Activated CD4-positive, alpha-beta T cell treated with anti-CD3 and anti-CD28 coated beads, Interleukin-2, amount 10 ng/mL, durations not matched to agents 7 days and 5 days (primary cell): ENCODE results near the gene MSN. TPM values are rescaled to one million over a fixed set of nuclear protein-coding genes. Genes with fewer than 3 reads are reported as not detected.
A peak's percentile ranks its signal among the peaks of the same experiment; 100 is the strongest.

Source experiments
- CTCF ChIA-PET: fragments of 350-600 bp; sonication (Branson Sonifier 250); formaldehyde crosslinking; loops from one replicate; lab custom pipeline; 2021; ENCODE audit warnings: antibody characterized with exemption; lab: Charles Lee
- POLR2A ChIA-PET: fragments of 350-600 bp; sonication (Branson Sonifier 250); formaldehyde crosslinking; loops from one replicate; lab custom pipeline; 2021; ENCODE audit warnings: antibody characterized with exemption; lab: Charles Lee
- DNase-seq: peaks from one replicate; pipeline ENCODE4 v3.0.0-alpha.2; 2020
- H3K27ac Mint-ChIP-seq: one replicate; pipeline ENCODE4 v1.8.0; 2021; ENCODE audit warnings: mild to moderate bottlenecking, moderate library complexity, mixed read lengths
- H3K27me3 Mint-ChIP-seq: one replicate; pipeline ENCODE4 v1.8.0; 2021; ENCODE audit warnings: mixed read lengths
- H3K36me3 Mint-ChIP-seq: one replicate; pipeline ENCODE4 v1.8.0; 2021; ENCODE audit warnings: low read depth, mixed read lengths
- H3K4me1 Mint-ChIP-seq: one replicate; pipeline ENCODE4 v1.8.0; 2021; ENCODE audit warnings: mixed read lengths
- H3K4me3 Mint-ChIP-seq: one replicate; pipeline ENCODE4 v1.8.0; 2021; ENCODE audit warnings: mild to moderate bottlenecking, moderate library complexity, mixed read lengths
- H3K9me3 Mint-ChIP-seq: one replicate; pipeline ENCODE4 v1.8.0; 2021; ENCODE audit warnings: mixed read lengths
- total RNA-seq, 2 experiments: library from RNA; stranded (reverse); gene quantifications; one replicate each; pipeline ENCODE4 v1.2.3, GENCODE V29; 2021

The MSN gene
- total RNA-seq, 2 experiments from 2014 or later: 617 to 728 TPM

GRCh38 chrX:65697915-65698796 lies 30.7 kb downstream of the MSN start:
- POLR2A ChIA-PET: interaction anchor here (0.7 kb wide), 1 partner anchor 134 kb away, joined by 3 read pairs; no protein-coding TSS in a partner anchor
- no peaks in the 10 kb centered on the region for H3K9me3 Mint-ChIP-seq
- DNase-seq: peak; percentile 79
- H3K36me3 Mint-ChIP-seq: peaks cover 66% of the 10 kb centered on the region
- H3K27me3 Mint-ChIP-seq: no peaks in the 10 kb centered on the region
- H3K27ac Mint-ChIP-seq: peak overlapping the region; percentile 90
- CTCF ChIA-PET: interaction anchor here (1.1 to 3.5 kb wide), 14 partner anchors 9 to 115 kb away, joined by 3 to 18 read pairs (median 4); no protein-coding TSS in a partner anchor
- peaks cover 87% of the 10 kb centered on the region for H3K4me1 Mint-ChIP-seq
- peak overlapping the region; percentile 73 for H3K4me3 Mint-ChIP-seq

GRCh38 chrX:65702956-65703355 lies 35.5 kb downstream of the MSN start:
- H3K4me3 Mint-ChIP-seq: no peak overlapping the region
- ChIA-PET CTCF (interaction anchor here (1.8 to 2.6 kb wide), 2 partner anchors 17 to 18 kb away, joined by 3 to 6 read pairs; no protein-coding TSS in a partner anchor), POLR2A (no interaction called here)
- H3K27me3 Mint-ChIP-seq: no peaks in the 10 kb centered on the region
- H3K36me3 Mint-ChIP-seq: peaks cover 65% of the 10 kb centered on the region
- peaks cover 84% of the 10 kb centered on the region for H3K4me1 Mint-ChIP-seq
- H3K9me3 Mint-ChIP-seq: no peaks in the 10 kb centered on the region
- DNase-seq: no peak
- peak overlapping the region; percentile 75 for H3K27ac Mint-ChIP-seq

GRCh38 chrX:65705439-65705838 lies 38.0 kb downstream of the MSN start:
- peaks cover 72% of the 10 kb centered on the region for H3K4me1 Mint-ChIP-seq
- H3K27ac Mint-ChIP-seq: peak overlapping the region; percentile 85
- H3K9me3 Mint-ChIP-seq: no peaks in the 10 kb centered on the region
- ChIA-PET CTCF (interaction anchor here (0.6 to 3.3 kb wide), 6 partner anchors 11 to 109 kb away, joined by 3 to 15 read pairs (median 6); no protein-coding TSS in a partner anchor), POLR2A (no interaction called here)
- H3K4me3 Mint-ChIP-seq: peak overlapping the region; percentile 46
- no peaks in the 10 kb centered on the region for H3K27me3 Mint-ChIP-seq
- DNase-seq: no peak
- peaks cover 65% of the 10 kb centered on the region for H3K36me3 Mint-ChIP-seq

GRCh38 chrX:65706041-65706828 lies 38.8 kb downstream of the MSN start:
- Mint-ChIP-seq H3K36me3 (peaks cover 58% of the 10 kb centered on the region), H3K9me3 (no peaks in the 10 kb centered on the region), H3K27me3 (no peaks in the 10 kb centered on the region), H3K4me1 (peaks cover 64% of the 10 kb centered on the region), H3K4me3 (no peak overlapping the region), H3K27ac (peak overlapping the region; percentile 85)
- no peak for DNase-seq
- ChIA-PET CTCF (interaction anchor here (0.8 to 3.3 kb wide), 9 partner anchors 8 to 110 kb away, joined by 3 to 15 read pairs (median 4); no protein-coding TSS in a partner anchor), POLR2A (no interaction called here)

GRCh38 chrX:65707151-65707550 lies 39.7 kb downstream of the MSN start:
- no peak for DNase-seq
- POLR2A ChIA-PET: no interaction called here
- peaks cover 62% of the 10 kb centered on the region for H3K4me1 Mint-ChIP-seq
- no peak overlapping the region for H3K4me3 Mint-ChIP-seq
- H3K27ac Mint-ChIP-seq: peak overlapping the region; percentile 77
- CTCF ChIA-PET: interaction anchor here (1.1 to 2.0 kb wide), 4 partner anchors 9 to 25 kb away, joined by 3 to 15 read pairs (median 6); no protein-coding TSS in a partner anchor
- H3K27me3 Mint-ChIP-seq: no peaks in the 10 kb centered on the region
- H3K9me3 Mint-ChIP-seq: no peaks in the 10 kb centered on the region
- H3K36me3 Mint-ChIP-seq: peaks cover 57% of the 10 kb centered on the region

GRCh38 chrX:65712005-65712806 lies 44.8 kb downstream of the MSN start:
- H3K27ac Mint-ChIP-seq: no peak overlapping the region
- peaks cover 54% of the 10 kb centered on the region for H3K4me1 Mint-ChIP-seq
- POLR2A ChIA-PET: no interaction called here
- peaks cover 50% of the 10 kb centered on the region for H3K36me3 Mint-ChIP-seq
- no peaks in the 10 kb centered on the region for H3K27me3 Mint-ChIP-seq
- DNase-seq: no peak
- H3K9me3 Mint-ChIP-seq: no peaks in the 10 kb centered on the region
- CTCF ChIA-PET: interaction anchor here (1.0 to 1.5 kb wide), 2 partner anchors 9 to 14 kb away, joined by 4 to 5 read pairs; no protein-coding TSS in a partner anchor
- H3K4me3 Mint-ChIP-seq: no peak overlapping the region

- CTCF ChIA-PET: interaction anchor here (0.6 kb wide), 1 partner anchor 24 kb away, joined by 3 read pairs; no protein-coding TSS in a partner anchor
- Mint-ChIP-seq H3K9me3 (no peaks in the 10 kb centered on the region), H3K4me1 (peaks cover 89% of the 10 kb centered on the region), H3K27ac (peak overlapping the region; percentile 25), H3K4me3 (no peak overlapping the region), H3K27me3 (no peaks in the 10 kb centered on the region), H3K36me3 (peaks cover 70% of the 10 kb centered on the region)
- DNase-seq: no peak
- POLR2A ChIA-PET: no interaction called here
These were observed 51.1 kb downstream of the MSN start for GRCh38 chrX:65718538-65718937.

GRCh38 chrX:65720381-65720964 lies 53.0 kb downstream of the MSN start:
- H3K27ac Mint-ChIP-seq: peak overlapping the region; percentile 74
- peaks cover 72% of the 10 kb centered on the region for H3K36me3 Mint-ChIP-seq
- CTCF ChIA-PET: interaction anchor here (0.7 to 4.1 kb wide), 6 partner anchors 10 to 124 kb away, joined by 3 to 15 read pairs (median 4); no protein-coding TSS in a partner anchor
- no peak overlapping the region for H3K4me3 Mint-ChIP-seq
- H3K4me1 Mint-ChIP-seq: peaks cover 92% of the 10 kb centered on the region
- no peaks in the 10 kb centered on the region for H3K9me3 Mint-ChIP-seq
- DNase-seq: no peak
- POLR2A ChIA-PET: no interaction called here
- H3K27me3 Mint-ChIP-seq: no peaks in the 10 kb centered on the region

- peak overlapping the region; percentile 86 for H3K27ac Mint-ChIP-seq
- DNase-seq: peak; percentile 43
- ChIA-PET POLR2A (interaction anchor here (0.7 kb wide), 1 partner anchor 56 kb away, joined by 6 read pairs; the partner anchor contains the start of gene MSN), CTCF (interaction anchor here (0.8 to 4.1 kb wide), 7 partner anchors 14 to 323 kb away, joined by 3 to 18 read pairs (median 5); no protein-coding TSS in a partner anchor)
- H3K4me1 Mint-ChIP-seq: peaks cover 90% of the 10 kb centered on the region
- H3K27me3 Mint-ChIP-seq: no peaks in the 10 kb centered on the region
- no peaks in the 10 kb centered on the region for H3K9me3 Mint-ChIP-seq
- H3K36me3 Mint-ChIP-seq: peaks cover 77% of the 10 kb centered on the region
- peak overlapping the region; percentile 47 for H3K4me3 Mint-ChIP-seq
These were observed 56.3 kb downstream of the MSN start for GRCh38 chrX:65723706-65724105.

- CTCF ChIA-PET: interaction anchor here (1.0 to 3.3 kb wide), 4 partner anchors 10 to 28 kb away, joined by 3 to 17 read pairs (median 4); no protein-coding TSS in a partner anchor
- Mint-ChIP-seq H3K4me1 (peaks cover 74% of the 10 kb centered on the region), H3K27ac (no peak overlapping the region), H3K36me3 (peaks cover 74% of the 10 kb centered on the region), H3K4me3 (no peak overlapping the region), H3K27me3 (no peaks in the 10 kb centered on the region), H3K9me3 (no peaks in the 10 kb centered on the region)
- POLR2A ChIA-PET: no interaction called here
- DNase-seq: no peak
These were observed 59.3 kb downstream of the MSN start for GRCh38 chrX:65726715-65727114.

GRCh38 chrX:65731684-65732289 lies 64.3 kb downstream of the MSN start:
- POLR2A ChIA-PET: no interaction called here
- no peaks in the 10 kb centered on the region for H3K9me3 Mint-ChIP-seq
- CTCF ChIA-PET: no interaction called here
- H3K27ac Mint-ChIP-seq: peak overlapping the region; percentile 62
- H3K27me3 Mint-ChIP-seq: no peaks in the 10 kb centered on the region
- peaks cover 27% of the 10 kb centered on the region for H3K4me1 Mint-ChIP-seq
- DNase-seq: no peak
- H3K4me3 Mint-ChIP-seq: no peak overlapping the region
- H3K36me3 Mint-ChIP-seq: peaks cover 81% of the 10 kb centered on the region
